ENCODE results near the gene MDM1. TPM values are rescaled to one million over a fixed set of nuclear protein-coding genes. Genes with fewer than 3 reads are reported as not detected.
A peak's percentile ranks its signal among the peaks of the same experiment; 100 is the strongest.

Gene MDM1
- total and polyA plus RNA-seq, 2 of the 13 experiments (the other 11 are each of a cell fraction or from before 2014, with no cell fraction given), result 4.6 to 15.2 TPM

GRCh38 chr12:68335462-68335861 lies 3.3 kb upstream of the MDM1 start:
- Histone ChIP-seq H3K9ac (ENCODE audit: insufficient read depth, low read depth, low read length) (no peak overlapping the region), H3K36me3 (replicated peaks in 1 of 2; ENCODE audit: control insufficient read depth in 1 of 2, insufficient read depth in 2 of 2, low read length in 2 of 2) (no peaks in the 10 kb centered on the region), H3K27ac (ENCODE audit: extremely low read length, insufficient read depth, low read length) (no peak overlapping the region), H3K27me3 (ENCODE audit: control insufficient read depth in 1 of 2, insufficient read depth in 2 of 2, low read length in 2 of 2) (no peaks in the 10 kb centered on the region; a peak in 1 of 5 replicates), H2AFZ (ENCODE audit: low read length) (peak overlapping the region; percentile 21), H3K79me2 (ENCODE audit: insufficient read depth, low read length) (no peaks in the 10 kb centered on the region), H3K4me3 (replicated peaks in 1 of 3; ENCODE audit: insufficient read depth in 1 of 3, low read depth in 2 of 3, low read length in 3 of 3) (no peak overlapping the region), H4K20me1 (ENCODE audit: insufficient read depth, low read length) (no peaks in the 10 kb centered on the region), H3K4me1 (ENCODE audit: insufficient read depth, low read length) (peaks cover 51% of the 10 kb centered on the region), H3K9me3 (ENCODE audit: low read length) (no peaks in the 10 kb centered on the region), H3K4me2 (ENCODE audit: low read depth, low read length) (peak overlapping the region; percentile 47)
- intact Hi-C loops (cut with micrococcal nuclease; ENCODE audit: unreplicated experiment), result loop anchor here (10.0 kb wide), 1 partner anchor 329 kb away; no protein-coding TSS in a partner anchor
- 70% methylated on average over 3 of the region's 3 CpGs for WGBS (ENCODE audit: low lambda C conversion rate)
- ChIA-PET POLR2A (no interaction called here), CTCF (ENCODE audit: low intra/inter-chr PET ratio, low total read pairs) (no interaction called here)
- FAIRE-seq, result no peak
- TF ChIP-seq HCFC1 (IDR thresholded peaks at IDR 0.05; ENCODE audit: low read depth, low read length), result no peak
- no peak for TF ChIP-seq SATB2 (CRISPR knock-in tag; IDR thresholded peaks at IDR 0.05)
- TF ChIP-seq ATF7 (IDR thresholded peaks at IDR 0.05), result peak; percentile 38; the same call in 1 of the 2 replicates
- no peak for TF ChIP-seq ATF7 (CRISPR knock-in tag; IDR thresholded peaks at IDR 0.05)
- TF ChIP-seq FIP1L1 (IDR thresholded peaks at IDR 0.05; ENCODE audit: borderline replicate concordance, insufficient read depth, low read depth, low read length), result no peak
- no peak for TF ChIP-seq ZFP82 (CRISPR knock-in tag; IDR thresholded peaks at IDR 0.05; ENCODE audit: borderline replicate concordance)
- no peak for TF ChIP-seq ZNF773 (CRISPR knock-in tag; IDR thresholded peaks at IDR 0.05; ENCODE audit: borderline replicate concordance)
- TF ChIP-seq RARG (CRISPR knock-in tag; IDR thresholded peaks at IDR 0.05; ENCODE audit: low read depth), result no peak
- TF ChIP-seq THAP11 (CRISPR knock-in tag; IDR thresholded peaks at IDR 0.05), result no peak
- TF ChIP-seq ELF3 (CRISPR knock-in tag; IDR thresholded peaks at IDR 0.05), result no peak
- DNase-seq (ENCODE audit: low spot score), result no peak
- BruUV-seq (replicated peaks), result no TSS peak
- no peak for ATAC-seq
- in situ Hi-C loops (cut with HindIII; ENCODE audit: extremely low pct_ligation_motif_present, low pct_unique_long_range_greater_than_20kb), result no loop called here

GRCh38 chr12:68334132-68334531 lies 2.0 kb upstream of the MDM1 start:
- Histone ChIP-seq H3K9ac (ENCODE audit: insufficient read depth, low read depth, low read length) (no peak overlapping the region), H4K20me1 (ENCODE audit: insufficient read depth, low read length) (no peaks in the 10 kb centered on the region), H3K79me2 (ENCODE audit: insufficient read depth, low read length) (no peaks in the 10 kb centered on the region), H3K4me3 (replicated peaks in 1 of 3; ENCODE audit: insufficient read depth in 1 of 3, low read depth in 2 of 3, low read length in 3 of 3) (no peak overlapping the region), H2AFZ (ENCODE audit: low read length) (no peak overlapping the region), H3K4me1 (ENCODE audit: insufficient read depth, low read length) (peaks cover 46% of the 10 kb centered on the region), H3K27me3 (ENCODE audit: control insufficient read depth in 1 of 2, insufficient read depth in 2 of 2, low read length in 2 of 2) (no peaks in the 10 kb centered on the region; a peak in 1 of 5 replicates), H3K27ac (ENCODE audit: extremely low read length, insufficient read depth, low read length) (no peak overlapping the region), H3K9me3 (ENCODE audit: low read length) (no peaks in the 10 kb centered on the region), H3K36me3 (replicated peaks in 1 of 2; ENCODE audit: control insufficient read depth in 1 of 2, insufficient read depth in 2 of 2, low read length in 2 of 2) (no peaks in the 10 kb centered on the region), H3K4me2 (ENCODE audit: low read depth, low read length) (no peak overlapping the region)
- ChIA-PET CTCF (ENCODE audit: low intra/inter-chr PET ratio, low total read pairs) (no interaction called here), POLR2A (no interaction called here)
- ATAC-seq (no peak), FAIRE-seq (no peak), DNase-seq (ENCODE audit: low spot score) (no peak)
- BruUV-seq (replicated peaks), result no TSS peak
- in situ Hi-C loops (cut with HindIII; ENCODE audit: extremely low pct_ligation_motif_present, low pct_unique_long_range_greater_than_20kb) (no loop called here), intact Hi-C loops (cut with micrococcal nuclease; ENCODE audit: unreplicated experiment) (loop anchor here (10.0 kb wide), 1 partner anchor 331 kb away; no protein-coding TSS in a partner anchor)
- 45% methylated on average over 4 of the region's 4 CpGs for WGBS (ENCODE audit: low lambda C conversion rate)
- TF ChIP-seq PRPF4 (IDR thresholded peaks at IDR 0.05; ENCODE audit: low read depth, low read length, poor library complexity, severe bottlenecking), result no peak
- no peak for TF ChIP-seq TERF1 (CRISPR knock-in tag; IDR thresholded peaks at IDR 0.05)
- peak; percentile 50 for TF ChIP-seq STAG1 (CRISPR knock-in tag; IDR thresholded peaks at IDR 0.05)
- no peak for TF ChIP-seq MAX (IDR thresholded peaks at IDR 0.05)
- no peak for TF ChIP-seq TCF7L2 (IDR thresholded peaks at IDR 0.05; ENCODE audit: low read depth, low read length)
- TF ChIP-seq ARID2 (CRISPR knock-in tag; IDR thresholded peaks at IDR 0.05; ENCODE audit: borderline replicate concordance), result no peak
- peak; percentile 61 for TF ChIP-seq CTCF (CRISPR knock-in tag; IDR thresholded peaks at IDR 0.05)
